HG03558 (cell line): Measurements from ENCODE around the gene SPIC.

Source experiments
- ATAC-seq: cut with Tn5 transposase; IDR thresholded peaks from one replicate; pipeline ENCODE4 v1.9.1; 2021; ENCODE audit warnings: moderate number of reproducible peaks; ENCODE audit not compliant: unreplicated experiment; ENCODE audit errors: extremely low read depth

SPIC gene

GRCh38 chr12:101521136-101521535 lies 46.0 kb downstream of the SPIC start:
- ATAC-seq, result no peak

GRCh38 chr12:101527682-101528081 lies 52.5 kb downstream of the SPIC start:
- ATAC-seq, result no peak

- no peak for ATAC-seq
These were observed 61.0 kb downstream of the SPIC start for GRCh38 chr12:101536069-101536674.
